Activated T-helper 1 cell treated with anti-CD3 and anti-CD28 coated beads, Interleukin-12 subunit alpha, Interleukin-12 subunit beta, Interleukin-2, Interleukin-4 antibody, amounts not matched to agents 30 ng/mL and 10 ng/mL and 1 ng/mL, durations not matched to agents 14 hours and 24 hours and 36 hours (primary cell): Measurements from ENCODE around the gene MARCHF3. TPM values are rescaled to one million over a fixed set of nuclear protein-coding genes. Genes with fewer than 3 reads are reported as not detected.
"Not testable (repeated sequence)": the region's sequence is repeated elsewhere in the genome, so short reads cannot be mapped to it uniquely, and the experiment has no call there.

Experiments
- DNase-seq: peaks from one replicate; pipeline ENCODE4 v3.0.0; 2021; ENCODE audit warnings: low spot score
- H3K27ac Mint-ChIP-seq: one replicate; pipeline ENCODE4 v1.8.0; 2021; ENCODE audit warnings: mild to moderate bottlenecking, mixed read lengths
- H3K27me3 Mint-ChIP-seq: one replicate; pipeline ENCODE4 v1.8.0; 2022; ENCODE audit warnings: mild to moderate bottlenecking, moderate library complexity, mixed read lengths; ENCODE audit not compliant: insufficient read depth
- H3K36me3 Mint-ChIP-seq: one replicate; pipeline ENCODE4 v1.8.0; 2021; ENCODE audit warnings: low read depth, mixed read lengths
- H3K4me1 Mint-ChIP-seq: one replicate; pipeline ENCODE4 v1.8.0; 2021; ENCODE audit warnings: low read depth, mixed read lengths
- H3K4me3 Mint-ChIP-seq: one replicate; pipeline ENCODE4 v1.8.0; 2021; ENCODE audit warnings: mild to moderate bottlenecking, moderate library complexity, mixed read lengths
- H3K9me3 Mint-ChIP-seq: one replicate; pipeline ENCODE4 v1.8.0; 2021; ENCODE audit warnings: mixed read lengths
- intact Hi-C: fragments of 100-400 bp; cut with micrococcal nuclease; formaldehyde crosslinking; loops from one replicate; pipeline ENCODE4 v1.15.1; 2024
- total RNA-seq: library from RNA; stranded (reverse); gene quantifications from 2 replicates; pipeline ENCODE4 v1.2.3, GENCODE V29; 2022

Gene MARCHF3
- total RNA-seq, 1 donor from 2014 or later, result 5.9 TPM

DNA sequence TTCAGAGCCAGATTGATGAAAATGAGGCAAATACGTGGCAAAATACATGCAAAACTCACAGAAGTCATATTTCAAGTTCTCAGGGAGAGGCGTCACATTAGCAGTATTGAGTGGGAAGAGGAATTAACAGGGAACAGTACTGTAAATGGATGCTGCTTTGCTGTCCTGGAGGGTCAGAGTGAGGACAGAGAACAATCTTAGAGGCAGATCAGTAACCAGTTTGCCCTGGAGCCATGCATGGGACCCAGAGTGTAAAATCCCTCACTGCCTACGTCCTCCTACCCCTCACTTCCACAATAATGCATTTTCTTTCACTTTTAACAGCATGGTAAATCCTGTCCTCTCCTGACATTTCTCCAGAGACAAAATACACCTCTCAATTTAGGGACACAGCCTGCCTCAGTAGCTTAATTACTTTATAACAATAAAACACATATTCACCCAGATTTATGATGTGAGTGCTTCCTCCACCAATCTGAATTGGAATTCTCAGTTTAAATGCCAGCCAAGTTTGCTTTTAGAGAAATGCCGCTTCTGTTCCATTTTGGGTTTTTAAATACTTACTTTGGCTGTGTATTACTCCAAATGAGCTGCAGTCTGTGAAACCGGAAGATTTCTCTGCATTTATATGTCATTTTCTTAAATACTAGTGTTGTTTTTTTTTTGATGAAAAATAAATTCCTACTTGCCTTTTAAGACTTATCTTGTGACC, 183.5 kb downstream of the MARCHF3 start:
- intact Hi-C loops, result no loop called here
- H3K9me3 Mint-ChIP-seq, result no peaks in the 10 kb centered on the region
- DNase-seq, result no peak
- no peaks in the 10 kb centered on the region for H3K36me3 Mint-ChIP-seq
- no peak overlapping the region for H3K4me3 Mint-ChIP-seq
- H3K4me1 Mint-ChIP-seq, result peaks cover 48% of the 10 kb centered on the region
- H3K27me3 Mint-ChIP-seq, result no peaks in the 10 kb centered on the region
- H3K27ac Mint-ChIP-seq, result no peak overlapping the region

- Mint-ChIP-seq H3K27me3 (no peaks in the 10 kb centered on the region), H3K9me3 (no peaks in the 10 kb centered on the region), H3K4me3 (no peak overlapping the region), H3K27ac (no peak overlapping the region), H3K36me3 (no peaks in the 10 kb centered on the region), H3K4me1 (peaks cover 42% of the 10 kb centered on the region)
- DNase-seq, result no peak
- intact Hi-C loops, result no loop called here
Measured at GRCh38 chr5:126846344-126846743, 184.0 kb downstream of the MARCHF3 start.

DNA sequence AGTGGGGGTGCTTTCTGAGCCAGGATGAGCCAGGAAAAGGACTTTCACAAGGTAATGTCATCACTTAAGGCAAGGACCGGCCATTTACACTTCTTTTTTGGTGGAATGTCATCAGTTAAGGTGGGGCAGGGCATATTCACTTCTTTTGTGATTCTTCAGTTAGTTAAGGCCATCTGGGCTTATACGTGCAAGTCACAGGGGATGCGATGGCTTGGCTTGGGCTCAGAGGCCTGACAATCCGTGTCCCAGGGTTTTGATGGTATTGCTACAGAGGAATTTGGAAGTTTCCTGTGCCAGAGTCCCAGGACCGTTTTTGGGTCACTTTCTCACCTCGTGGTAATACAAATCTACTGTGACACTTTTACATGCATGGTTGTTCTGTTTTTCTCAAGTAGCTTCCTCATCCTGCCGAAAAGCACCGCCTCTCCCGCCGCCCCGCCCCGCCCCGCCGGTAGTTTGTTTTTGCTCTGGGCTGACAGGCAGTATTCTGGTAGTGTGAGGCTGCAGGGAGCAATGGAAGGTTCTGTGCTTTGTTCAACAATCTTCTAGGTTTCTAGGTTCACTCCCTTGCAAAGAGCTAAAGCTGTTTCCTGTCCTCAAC, 184.8 kb downstream of the MARCHF3 start:
- intact Hi-C loops, result loop anchor here (1.0 kb wide), 1 partner anchor 8 kb away; no protein-coding TSS in a partner anchor
- DNase-seq, H3K36me3 Mint-ChIP-seq, H3K27me3 Mint-ChIP-seq, H3K4me3 Mint-ChIP-seq, H3K9me3 Mint-ChIP-seq: not testable (repeated sequence)
- peak overlapping the region; percentile 68 for H3K27ac Mint-ChIP-seq
- H3K4me1 Mint-ChIP-seq, result peaks cover 39% of the 10 kb centered on the region

- peak overlapping the region; percentile 53 for H3K27ac Mint-ChIP-seq
Measured at GRCh38 chr5:126843375-126843774, 187.0 kb downstream of the MARCHF3 start.

GRCh38 chr5:126839407-126839806, 191.0 kb downstream of the MARCHF3 start:
- intact Hi-C loops, H3K4me1 Mint-ChIP-seq, H3K27me3 Mint-ChIP-seq, H3K4me3 Mint-ChIP-seq, DNase-seq, H3K9me3 Mint-ChIP-seq, H3K27ac Mint-ChIP-seq: not testable (repeated sequence)
- peaks cover 21% of the 10 kb centered on the region for H3K36me3 Mint-ChIP-seq

More at GRCh38 chr5:126843375-126843774, 187.0 kb downstream of the MARCHF3 start:
- DNase-seq, H3K9me3 Mint-ChIP-seq, intact Hi-C loops, H3K27me3 Mint-ChIP-seq, H3K36me3 Mint-ChIP-seq, H3K4me3 Mint-ChIP-seq: not testable (repeated sequence)
- peaks cover 39% of the 10 kb centered on the region for H3K4me1 Mint-ChIP-seq

- Mint-ChIP-seq H3K27me3 (no peaks in the 10 kb centered on the region), H3K9me3 (no peaks in the 10 kb centered on the region), H3K4me1 (no peaks in the 10 kb centered on the region), H3K36me3 (peaks cover 32% of the 10 kb centered on the region), H3K27ac (no peak overlapping the region), H3K4me3 (no peak overlapping the region)
- DNase-seq, result no peak
- intact Hi-C loops, result no loop called here
Measured at GRCh38 chr5:126837906-126838539, 192.3 kb downstream of the MARCHF3 start.

DNA sequence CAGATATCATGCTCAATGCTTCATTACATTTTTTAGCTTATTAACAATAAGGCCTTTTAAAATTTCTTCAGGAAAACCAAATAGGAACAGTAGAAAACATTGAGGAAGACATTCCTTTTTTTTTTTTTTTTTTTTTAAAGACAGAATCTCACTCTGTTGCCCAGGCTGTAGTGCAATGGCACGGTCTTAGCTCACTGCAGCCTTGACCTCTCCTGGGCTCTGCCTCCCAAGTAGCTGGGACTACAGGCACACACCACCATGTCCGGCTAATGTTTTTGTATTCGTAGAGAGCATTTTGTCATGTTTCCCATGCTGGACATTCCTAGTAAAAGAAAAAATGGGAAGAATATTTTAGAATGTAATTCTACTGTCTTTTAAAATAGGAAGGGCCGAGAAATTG, 193.1 kb downstream of the MARCHF3 start:
- intact Hi-C loops, result no loop called here
- peaks cover 32% of the 10 kb centered on the region for H3K36me3 Mint-ChIP-seq
- no peak for DNase-seq
- no peaks in the 10 kb centered on the region for H3K27me3 Mint-ChIP-seq
- no peaks in the 10 kb centered on the region for H3K4me1 Mint-ChIP-seq
- no peak overlapping the region for H3K27ac Mint-ChIP-seq
- H3K9me3 Mint-ChIP-seq, result no peaks in the 10 kb centered on the region
- no peak overlapping the region for H3K4me3 Mint-ChIP-seq

DNA sequence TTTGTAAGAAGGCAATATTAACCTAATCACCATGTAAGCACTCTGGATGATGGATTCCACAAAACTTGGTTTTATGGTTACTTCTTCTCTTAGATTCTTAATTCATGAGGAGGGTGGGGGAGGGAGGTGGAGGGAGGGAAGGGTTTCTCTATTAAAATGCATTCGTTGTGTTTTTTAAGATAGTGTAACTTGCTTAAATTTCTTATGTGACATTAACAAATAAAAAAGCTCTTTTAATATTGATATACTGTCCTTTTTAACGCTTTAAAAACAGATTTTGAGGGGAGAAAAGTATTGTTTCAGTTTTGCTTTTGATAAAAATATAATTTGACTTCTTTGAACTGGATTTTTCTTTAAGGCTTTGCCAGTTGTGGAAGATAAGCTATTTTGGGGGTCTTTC, 193.6 kb downstream of the MARCHF3 start:
- H3K27ac Mint-ChIP-seq, result no peak overlapping the region
- H3K27me3 Mint-ChIP-seq, result no peaks in the 10 kb centered on the region
- no peaks in the 10 kb centered on the region for H3K4me1 Mint-ChIP-seq
- no peak overlapping the region for H3K4me3 Mint-ChIP-seq
- intact Hi-C loops, result no loop called here
- DNase-seq, result no peak
- H3K36me3 Mint-ChIP-seq, result peaks cover 32% of the 10 kb centered on the region
- H3K9me3 Mint-ChIP-seq, result no peaks in the 10 kb centered on the region

DNA sequence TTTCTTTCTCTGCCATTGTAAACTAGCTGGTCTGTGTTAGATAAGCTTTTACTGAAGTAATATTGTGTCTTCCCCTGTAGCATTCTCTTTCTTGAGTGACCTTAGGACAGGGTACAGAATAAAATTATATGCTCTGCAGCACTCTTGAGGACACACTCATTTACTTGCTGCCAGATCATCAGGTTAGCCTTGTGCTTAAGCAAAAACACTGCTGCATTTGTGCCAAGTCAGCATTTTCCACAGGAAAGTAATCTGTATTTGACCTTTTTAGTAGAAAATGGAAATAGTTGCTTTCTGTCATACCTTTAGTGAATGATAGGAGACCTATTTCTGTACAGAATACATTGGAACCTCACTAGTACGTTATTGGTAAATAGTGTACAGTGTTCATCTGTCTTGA, 199.2 kb downstream of the MARCHF3 start:
- Mint-ChIP-seq H3K4me3 (no peak overlapping the region), H3K27me3 (no peaks in the 10 kb centered on the region), H3K9me3 (no peaks in the 10 kb centered on the region), H3K4me1 (peaks cover 14% of the 10 kb centered on the region), H3K36me3 (peaks cover 53% of the 10 kb centered on the region), H3K27ac (peak overlapping the region; percentile 31)
- DNase-seq, result no peak
- intact Hi-C loops, result no loop called here

DNA sequence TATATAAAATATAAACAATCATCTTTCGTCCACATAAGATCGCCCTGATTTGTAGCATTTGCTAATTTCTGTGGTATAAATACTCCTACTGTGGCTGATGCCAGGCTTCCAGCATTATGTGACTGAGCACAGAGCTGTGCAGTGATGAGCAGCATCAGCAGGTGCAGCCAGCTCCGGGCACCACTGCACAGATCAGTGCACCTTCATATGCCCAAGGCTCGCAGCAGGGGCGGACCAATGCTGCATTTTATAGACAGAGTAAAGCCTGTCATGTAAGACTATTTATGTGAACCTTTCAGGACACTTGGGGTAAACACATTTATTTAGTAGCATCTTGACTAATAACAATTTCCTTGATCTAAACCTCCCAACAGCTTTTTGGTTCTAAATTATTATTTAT, 200.3 kb downstream of the MARCHF3 start:
- intact Hi-C loops, result no loop called here
- H3K4me1 Mint-ChIP-seq, result peaks cover 14% of the 10 kb centered on the region
- H3K36me3 Mint-ChIP-seq, result peaks cover 55% of the 10 kb centered on the region
- no peak for DNase-seq
- no peaks in the 10 kb centered on the region for H3K9me3 Mint-ChIP-seq
- no peak overlapping the region for H3K27ac Mint-ChIP-seq
- no peaks in the 10 kb centered on the region for H3K27me3 Mint-ChIP-seq
- H3K4me3 Mint-ChIP-seq, result no peak overlapping the region

GRCh38 chr5:126829098-126829497, 201.3 kb downstream of the MARCHF3 start:
- no peaks in the 10 kb centered on the region for H3K9me3 Mint-ChIP-seq
- peaks cover 52% of the 10 kb centered on the region for H3K36me3 Mint-ChIP-seq
- no peak overlapping the region for H3K4me3 Mint-ChIP-seq
- H3K27me3 Mint-ChIP-seq, result no peaks in the 10 kb centered on the region
- H3K4me1 Mint-ChIP-seq, result peaks cover 14% of the 10 kb centered on the region
- peak overlapping the region; percentile 24 for H3K27ac Mint-ChIP-seq
- no peak for DNase-seq
- intact Hi-C loops, result no loop called here

- Mint-ChIP-seq H3K9me3 (no peaks in the 10 kb centered on the region), H3K4me1 (peaks cover 15% of the 10 kb centered on the region), H3K4me3 (no peak overlapping the region), H3K27me3 (no peaks in the 10 kb centered on the region), H3K27ac (peak overlapping the region; percentile 54), H3K36me3 (peaks cover 54% of the 10 kb centered on the region)
- intact Hi-C loops, result no loop called here
- DNase-seq, result no peak
Measured at GRCh38 chr5:126826619-126827215, 203.6 kb downstream of the MARCHF3 start.

DNA sequence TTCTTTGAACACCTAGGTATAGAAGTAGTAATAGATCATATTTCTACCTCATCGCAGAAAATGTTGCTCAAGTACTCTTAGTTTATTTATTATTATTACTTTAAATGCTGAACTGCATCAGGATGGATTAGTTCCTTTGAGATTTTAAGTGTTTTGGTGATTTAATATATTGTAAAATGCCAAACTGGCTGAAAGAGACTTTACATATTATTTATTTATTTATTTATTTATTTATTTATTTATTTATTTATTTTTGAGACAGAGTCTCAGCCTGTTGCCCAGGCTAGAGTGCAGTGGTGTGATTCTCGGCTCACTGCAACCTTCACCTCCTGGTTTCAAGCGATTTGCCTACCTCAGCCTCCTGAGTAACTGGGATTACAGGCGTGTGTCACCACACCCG, 211.1 kb downstream of the MARCHF3 start:
- intact Hi-C loops, result no loop called here
- Mint-ChIP-seq H3K27me3 (no peaks in the 10 kb centered on the region), H3K36me3 (peaks cover 48% of the 10 kb centered on the region), H3K9me3 (no peaks in the 10 kb centered on the region), H3K4me3 (no peak overlapping the region), H3K4me1 (peaks cover 40% of the 10 kb centered on the region), H3K27ac (no peak overlapping the region)
- no peak for DNase-seq
